ENCODE measurements around the gene ATIC. TPM values are rescaled to one million over a fixed set of nuclear protein-coding genes. Genes with fewer than 3 reads are reported as not detected.

Gene ATIC
- total RNA-seq, 1 experiment from 2014 or later, result 297 TPM

GRCh38 chr2:215272918-215273317 lies 38.9 kb upstream of the ATIC start:
- BruUV-seq (replicated peaks), result no TSS peak
- H3K27ac Mint-ChIP-seq (ENCODE audit: low read depth, unreplicated experiment), result no peak overlapping the region

DNA sequence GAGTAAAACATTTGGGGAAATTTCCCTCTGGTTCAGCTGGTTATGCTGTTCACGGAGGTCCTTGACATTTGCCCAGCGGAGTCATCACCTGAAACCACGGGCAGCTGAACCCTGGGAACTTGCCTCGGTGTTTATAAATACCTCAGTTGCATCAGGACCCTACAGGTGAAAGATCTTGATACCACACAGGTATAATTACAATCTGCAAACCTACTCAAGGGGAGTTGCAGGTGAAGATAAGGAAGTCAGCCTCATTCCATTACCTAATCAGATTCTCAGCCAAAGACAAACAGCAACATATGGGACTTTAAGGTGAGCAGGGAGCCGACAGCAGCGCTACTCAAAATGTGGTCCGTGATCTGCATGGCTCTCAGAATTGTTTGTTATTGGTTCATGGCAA lies 37.0 kb upstream of the ATIC start:
- ChIA-PET CTCF (no interaction called here), POLR2A (no interaction called here)
- no TSS peak for BruUV-seq (replicated peaks)
- H3K4me3 Mint-ChIP-seq (ENCODE audit: unreplicated experiment), result no peak overlapping the region
- DNase-seq (ENCODE audit: unreplicated experiment), result no peak
- no peaks in the 10 kb centered on the region for H3K36me3 Mint-ChIP-seq (ENCODE audit: insufficient read depth, unreplicated experiment)
- H3K4me1 Mint-ChIP-seq (ENCODE audit: insufficient read depth, unreplicated experiment), result no peaks in the 10 kb centered on the region
- H3K27me3 Mint-ChIP-seq (ENCODE audit: insufficient read depth, unreplicated experiment), result no peaks in the 10 kb centered on the region
- TF ChIP-seq, protein P1, sequence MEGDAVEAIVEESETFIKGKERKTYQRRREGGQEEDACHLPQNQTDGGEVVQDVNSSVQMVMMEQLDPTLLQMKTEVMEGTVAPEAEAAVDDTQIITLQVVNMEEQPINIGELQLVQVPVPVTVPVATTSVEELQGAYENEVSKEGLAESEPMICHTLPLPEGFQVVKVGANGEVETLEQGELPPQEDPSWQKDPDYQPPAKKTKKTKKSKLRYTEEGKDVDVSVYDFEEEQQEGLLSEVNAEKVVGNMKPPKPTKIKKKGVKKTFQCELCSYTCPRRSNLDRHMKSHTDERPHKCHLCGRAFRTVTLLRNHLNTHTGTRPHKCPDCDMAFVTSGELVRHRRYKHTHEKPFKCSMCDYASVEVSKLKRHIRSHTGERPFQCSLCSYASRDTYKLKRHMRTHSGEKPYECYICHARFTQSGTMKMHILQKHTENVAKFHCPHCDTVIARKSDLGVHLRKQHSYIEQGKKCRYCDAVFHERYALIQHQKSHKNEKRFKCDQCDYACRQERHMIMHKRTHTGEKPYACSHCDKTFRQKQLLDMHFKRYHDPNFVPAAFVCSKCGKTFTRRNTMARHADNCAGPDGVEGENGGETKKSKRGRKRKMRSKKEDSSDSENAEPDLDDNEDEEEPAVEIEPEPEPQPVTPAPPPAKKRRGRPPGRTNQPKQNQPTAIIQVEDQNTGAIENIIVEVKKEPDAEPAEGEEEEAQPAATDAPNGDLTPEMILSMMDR (IDR thresholded peaks at IDR 0.05; ENCODE audit: unreplicated experiment), result no peak
- H3K27ac Mint-ChIP-seq (ENCODE audit: low read depth, unreplicated experiment), result no peak overlapping the region
- intact Hi-C loops (cut with micrococcal nuclease), result loop anchor here (5.0 kb wide), 2 partner anchors 37 to 647 kb away; partner anchors contain the start of gene ATIC
- H3K9me3 Mint-ChIP-seq (ENCODE audit: unreplicated experiment), result no peaks in the 10 kb centered on the region

More at GRCh38 chr2:215272918-215273317, 38.9 kb upstream of the ATIC start:
- ChIA-PET CTCF (interaction anchor here (0.5 to 1.1 kb wide), 3 partner anchors 98 to 658 kb away, joined by 3 read pairs; no protein-coding TSS in a partner anchor), POLR2A (interaction anchor here (2.4 kb wide), 1 partner anchor 167 kb away, joined by 7 read pairs; no protein-coding TSS in a partner anchor)
- no peaks in the 10 kb centered on the region for H3K4me1 Mint-ChIP-seq (ENCODE audit: insufficient read depth, unreplicated experiment)
- no peak for DNase-seq (ENCODE audit: unreplicated experiment)
- H3K4me3 Mint-ChIP-seq (ENCODE audit: unreplicated experiment), result no peak overlapping the region
- H3K36me3 Mint-ChIP-seq (ENCODE audit: insufficient read depth, unreplicated experiment), result no peaks in the 10 kb centered on the region
- H3K9me3 Mint-ChIP-seq (ENCODE audit: unreplicated experiment), result no peaks in the 10 kb centered on the region
- intact Hi-C loops (cut with micrococcal nuclease), result loop anchor here (5.0 kb wide), 1 partner anchor 39 kb away; the partner anchor contains the start of gene ATIC
- H3K27me3 Mint-ChIP-seq (ENCODE audit: insufficient read depth, unreplicated experiment), result no peaks in the 10 kb centered on the region
- TF ChIP-seq, protein P1 (IDR thresholded peaks at IDR 0.05; ENCODE audit: unreplicated experiment), result no peak

GRCh38 chr2:215275824-215276223 lies 36.0 kb upstream of the ATIC start:
- no peak overlapping the region for H3K4me3 Mint-ChIP-seq (ENCODE audit: unreplicated experiment)
- BruUV-seq (replicated peaks), result no TSS peak
- CTCF ChIA-PET, result interaction anchor here (0.8 kb wide), 1 partner anchor 13 kb away, joined by 3 read pairs; no protein-coding TSS in a partner anchor
- no peaks in the 10 kb centered on the region for H3K9me3 Mint-ChIP-seq (ENCODE audit: unreplicated experiment)
- POLR2A ChIA-PET, result no interaction called here
- H3K27ac Mint-ChIP-seq (ENCODE audit: low read depth, unreplicated experiment), result no peak overlapping the region
- TF ChIP-seq, protein P1 (IDR thresholded peaks at IDR 0.05; ENCODE audit: unreplicated experiment), result no peak
- intact Hi-C loops (cut with micrococcal nuclease), result loop anchor here (5.0 kb wide), 1 partner anchor 646 kb away; no protein-coding TSS in a partner anchor
- DNase-seq (ENCODE audit: unreplicated experiment), result no peak
- H3K27me3 Mint-ChIP-seq (ENCODE audit: insufficient read depth, unreplicated experiment), result no peaks in the 10 kb centered on the region
- H3K36me3 Mint-ChIP-seq (ENCODE audit: insufficient read depth, unreplicated experiment), result no peaks in the 10 kb centered on the region
- no peaks in the 10 kb centered on the region for H3K4me1 Mint-ChIP-seq (ENCODE audit: insufficient read depth, unreplicated experiment)

DNA sequence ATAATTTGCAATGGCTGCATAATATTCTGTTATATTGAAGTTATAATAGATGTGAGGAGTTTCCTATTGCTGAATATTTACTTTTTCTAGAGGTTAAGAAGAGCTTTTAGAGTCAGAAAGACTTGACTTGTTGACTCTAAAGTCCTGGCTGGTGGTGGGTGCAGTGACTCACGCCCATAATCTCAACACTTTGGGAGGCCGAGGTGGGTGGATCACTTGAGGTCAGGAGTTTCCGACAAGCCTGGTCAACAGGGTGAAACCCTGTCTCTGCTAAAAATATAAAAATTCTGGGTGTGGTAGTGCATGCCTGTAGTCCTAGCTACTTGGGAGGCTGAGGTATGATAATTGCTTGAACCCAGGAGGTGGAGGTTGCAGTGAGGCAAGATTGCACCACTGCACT lies 33.9 kb upstream of the ATIC start:
- DNase-seq (ENCODE audit: unreplicated experiment), result peak; percentile 77
- Mint-ChIP-seq H3K36me3 (ENCODE audit: insufficient read depth, unreplicated experiment) (no peaks in the 10 kb centered on the region), H3K27me3 (ENCODE audit: insufficient read depth, unreplicated experiment) (no peaks in the 10 kb centered on the region), H3K27ac (ENCODE audit: low read depth, unreplicated experiment) (no peak overlapping the region), H3K4me3 (ENCODE audit: unreplicated experiment) (no peak overlapping the region), H3K9me3 (ENCODE audit: unreplicated experiment) (no peaks in the 10 kb centered on the region), H3K4me1 (ENCODE audit: insufficient read depth, unreplicated experiment) (no peaks in the 10 kb centered on the region)
- no TSS peak for BruUV-seq (replicated peaks)
- intact Hi-C loops (cut with micrococcal nuclease), result loop anchor here (5.0 kb wide), 1 partner anchor 644 kb away; no protein-coding TSS in a partner anchor
- ChIA-PET POLR2A (interaction anchor here (1.1 kb wide), 1 partner anchor 34 kb away, joined by 4 read pairs; the partner anchor contains the start of gene ATIC), CTCF (interaction anchor here (0.6 to 0.7 kb wide), 2 partner anchors 8 to 968 kb away, joined by 3 read pairs; no protein-coding TSS in a partner anchor)
- TF ChIP-seq, protein P1 (IDR thresholded peaks at IDR 0.05; ENCODE audit: unreplicated experiment), result no peak
